ENCODE data around the gene PER1.

- TF ChIP-seq EZH2 (IDR thresholded peaks at IDR 0.05; ENCODE audit: borderline replicate concordance, low read depth, low read length), result no peak
- no peak for TF ChIP-seq MYBL2 (IDR thresholded peaks at IDR 0.05; ENCODE audit: low read depth)
- no peak for TF ChIP-seq MYBL2 (CRISPR knock-in tag; IDR thresholded peaks at IDR 0.05; ENCODE audit: borderline replicate concordance)
- TF ChIP-seq ZNF785 (CRISPR knock-in tag; IDR thresholded peaks at IDR 0.05), result no peak
- TF ChIP-seq CTCF (IDR thresholded peaks at IDR 0.05 in 2 of 3, conservative IDR thresholded peaks at IDR 0.05 in 1 of 3; ENCODE audit: insufficient read depth in 2 of 3, low read depth in 1 of 3, low read length in 3 of 3), result peak; percentile 59 to 89 (median 79); a peak in 5 of 6 replicates
- TF ChIP-seq RAD21 (CRISPR knock-in tag; conservative IDR thresholded peaks at IDR 0.05 in 1 of 2, IDR thresholded peaks at IDR 0.05 in 1 of 2), result peak; percentile 68 to 81
Observed at GRCh38 chr17:8121681-8122421, 30.4 kb downstream of the PER1 start.

All from K562 (cell line).